Measurements from ENCODE around the gene PRKCB. TPM values are rescaled to one million over a fixed set of nuclear protein-coding genes. Genes with fewer than 3 reads are reported as not detected.

The PRKCB gene
- total RNA-seq, 1 donor from 2014 or later = 0.69 TPM

DNA sequence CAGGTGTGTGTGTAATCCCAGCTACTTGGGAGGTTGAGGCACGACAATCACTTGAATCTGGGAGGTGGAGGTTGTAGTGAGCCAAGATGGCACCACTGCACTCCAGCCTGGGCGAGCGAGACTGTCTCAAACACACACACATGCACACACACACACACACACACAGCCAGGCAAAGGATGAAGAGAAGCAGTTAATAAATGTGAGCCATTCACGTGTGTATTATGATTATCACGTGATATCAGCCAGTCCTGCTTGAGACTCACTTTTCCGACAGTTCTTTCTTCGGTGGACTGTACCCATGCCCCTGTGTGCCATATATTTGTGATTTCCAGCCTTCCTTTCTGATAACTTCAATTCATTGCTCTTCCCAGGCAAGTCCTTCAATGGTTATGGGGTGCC lies 119.3 kb downstream of the PRKCB start:
- no peak for TF ChIP-seq CTCF (IDR thresholded peaks at IDR 0.05; ENCODE audit: partially characterized antibody, unreplicated experiment)
- H3K27ac Mint-ChIP-seq (ENCODE audit: unreplicated experiment) = no peak overlapping the region
- no peaks in the 10 kb centered on the region for H3K36me3 Mint-ChIP-seq (ENCODE audit: unreplicated experiment)
- no peaks in the 10 kb centered on the region for H3K27me3 Mint-ChIP-seq (ENCODE audit: unreplicated experiment)
- no peak for DNase-seq
- peaks cover 17% of the 10 kb centered on the region for H3K4me1 Mint-ChIP-seq (ENCODE audit: low read depth, unreplicated experiment)
- H3K4me3 Mint-ChIP-seq (ENCODE audit: unreplicated experiment) = no peak overlapping the region
- peaks cover 4% of the 10 kb centered on the region for H3K9me3 Mint-ChIP-seq (ENCODE audit: unreplicated experiment)

- no peak for TF ChIP-seq CTCF (IDR thresholded peaks at IDR 0.05; ENCODE audit: partially characterized antibody, unreplicated experiment)
- peaks cover 12% of the 10 kb centered on the region for H3K4me1 Mint-ChIP-seq (ENCODE audit: low read depth, unreplicated experiment)
These were observed 121.5 kb downstream of the PRKCB start for GRCh38 chr16:23957287-23957686.

DNA sequence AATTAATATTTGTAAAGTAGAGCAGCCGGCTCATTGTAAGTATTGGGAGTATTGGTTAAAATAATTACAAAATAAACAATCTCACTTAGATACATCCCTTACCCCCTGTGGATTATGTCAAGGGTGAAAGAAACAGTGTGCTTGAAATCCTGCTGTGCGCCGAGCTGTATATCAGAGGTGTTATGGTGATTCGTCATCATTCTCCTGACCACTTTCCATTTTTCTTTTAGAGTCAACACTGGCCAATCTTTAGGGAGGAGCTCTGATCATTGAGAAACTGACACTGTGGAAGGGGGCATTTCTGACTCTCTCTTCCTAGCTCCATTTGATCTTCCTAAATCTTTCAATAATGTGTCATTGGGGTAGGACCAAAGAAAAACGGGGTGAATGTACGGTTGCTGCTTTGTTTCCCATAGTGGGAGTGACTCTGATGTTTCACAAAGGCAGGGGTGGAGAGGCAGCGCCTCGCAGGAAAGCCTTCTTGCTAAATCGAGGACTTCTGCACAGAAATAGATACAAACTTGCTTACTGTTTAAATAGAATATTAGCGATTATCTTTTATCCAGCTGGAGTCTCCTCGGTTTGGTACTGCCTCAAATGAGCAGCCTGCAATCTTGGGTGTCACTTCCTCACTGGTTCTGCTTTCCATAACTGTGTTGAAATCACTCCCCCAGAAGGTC lies 123.4 kb downstream of the PRKCB start:
- DNase-seq = no peak
- no peak overlapping the region for H3K4me3 Mint-ChIP-seq (ENCODE audit: unreplicated experiment)
- TF ChIP-seq CTCF (IDR thresholded peaks at IDR 0.05; ENCODE audit: partially characterized antibody, unreplicated experiment) = no peak
- H3K36me3 Mint-ChIP-seq (ENCODE audit: unreplicated experiment) = no peaks in the 10 kb centered on the region
- peaks cover 3% of the 10 kb centered on the region for H3K9me3 Mint-ChIP-seq (ENCODE audit: unreplicated experiment)
- peaks cover 4% of the 10 kb centered on the region for H3K27me3 Mint-ChIP-seq (ENCODE audit: unreplicated experiment)
- H3K4me1 Mint-ChIP-seq (ENCODE audit: low read depth, unreplicated experiment) = no peaks in the 10 kb centered on the region
- H3K27ac Mint-ChIP-seq (ENCODE audit: unreplicated experiment) = no peak overlapping the region

More at GRCh38 chr16:23957287-23957686, 121.5 kb downstream of the PRKCB start:
- DNase-seq = no peak
- Mint-ChIP-seq H3K27me3 (ENCODE audit: unreplicated experiment) (peaks cover 4% of the 10 kb centered on the region), H3K9me3 (ENCODE audit: unreplicated experiment) (peaks cover 6% of the 10 kb centered on the region), H3K36me3 (ENCODE audit: unreplicated experiment) (no peaks in the 10 kb centered on the region), H3K27ac (ENCODE audit: unreplicated experiment) (no peak overlapping the region), H3K4me3 (ENCODE audit: unreplicated experiment) (no peak overlapping the region)

GRCh38 chr16:23959752-23960072 lies 123.9 kb downstream of the PRKCB start:
- H3K4me3 Mint-ChIP-seq (ENCODE audit: unreplicated experiment) = no peak overlapping the region
- TF ChIP-seq CTCF (IDR thresholded peaks at IDR 0.05; ENCODE audit: partially characterized antibody, unreplicated experiment) = no peak
- no peak for DNase-seq
- H3K36me3 Mint-ChIP-seq (ENCODE audit: unreplicated experiment) = no peaks in the 10 kb centered on the region
- H3K4me1 Mint-ChIP-seq (ENCODE audit: low read depth, unreplicated experiment) = no peaks in the 10 kb centered on the region
- peaks cover 1% of the 10 kb centered on the region for H3K9me3 Mint-ChIP-seq (ENCODE audit: unreplicated experiment)
- H3K27me3 Mint-ChIP-seq (ENCODE audit: unreplicated experiment) = peaks cover 4% of the 10 kb centered on the region
- no peak overlapping the region for H3K27ac Mint-ChIP-seq (ENCODE audit: unreplicated experiment)

DNA sequence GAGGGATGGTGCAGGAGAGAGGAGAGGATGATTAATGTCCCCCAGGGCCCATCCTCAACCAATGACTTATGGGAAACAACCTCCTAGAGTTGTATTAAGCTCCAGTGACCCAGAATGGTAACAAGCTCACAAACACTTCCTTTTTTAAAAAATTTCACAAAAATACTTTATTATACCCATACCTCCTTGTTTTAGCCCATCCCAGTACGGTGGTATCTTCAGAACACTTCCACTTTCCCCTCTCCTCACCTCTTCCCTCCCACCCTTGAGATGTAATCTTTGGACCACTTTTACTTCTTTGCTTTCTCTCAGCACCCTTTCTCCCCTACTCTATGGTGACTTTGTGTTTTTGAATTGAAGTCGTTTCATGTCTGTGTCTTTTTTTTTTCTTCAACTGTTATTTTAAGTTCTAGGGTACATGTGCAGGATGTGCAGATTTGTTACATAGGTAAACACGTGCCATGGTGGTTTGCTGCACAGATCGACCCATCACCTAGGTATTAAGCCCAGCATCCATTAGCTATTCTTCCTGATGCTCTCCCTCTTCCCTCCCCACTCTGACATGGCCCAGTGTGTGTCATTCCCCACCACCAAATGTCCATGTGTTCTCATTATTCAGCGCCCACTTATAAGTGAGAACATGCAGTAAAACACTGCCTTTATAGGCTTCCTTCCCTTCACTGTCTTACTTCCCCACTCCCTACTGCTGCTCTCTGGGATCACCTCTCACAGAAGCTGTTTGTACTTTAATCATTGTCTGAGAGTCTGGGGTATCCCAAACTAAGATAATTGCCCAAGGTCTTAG lies 124.5 kb downstream of the PRKCB start:
- H3K4me1 Mint-ChIP-seq (ENCODE audit: low read depth, unreplicated experiment) = no peaks in the 10 kb centered on the region
- H3K27me3 Mint-ChIP-seq (ENCODE audit: unreplicated experiment) = peaks cover 4% of the 10 kb centered on the region
- no peaks in the 10 kb centered on the region for H3K36me3 Mint-ChIP-seq (ENCODE audit: unreplicated experiment)
- TF ChIP-seq CTCF (IDR thresholded peaks at IDR 0.05; ENCODE audit: partially characterized antibody, unreplicated experiment) = no peak
- DNase-seq = no peak
- peaks cover 1% of the 10 kb centered on the region for H3K9me3 Mint-ChIP-seq (ENCODE audit: unreplicated experiment)
- no peak overlapping the region for H3K4me3 Mint-ChIP-seq (ENCODE audit: unreplicated experiment)
- H3K27ac Mint-ChIP-seq (ENCODE audit: unreplicated experiment) = no peak overlapping the region
